Adrenal gland (tissue), 12 donors: Measurements from ENCODE around the gene RTEL1. TPM values are rescaled to one million over a fixed set of nuclear protein-coding genes. Genes with fewer than 3 reads are reported as not detected.
"Not testable (repeated sequence)": the region's sequence is repeated elsewhere in the genome, so short reads cannot be mapped to it uniquely, and the experiment has no call there.

Experiments used
- DNase-seq, 7 donors: peaks; one replicate each; pipeline ENCODE4 v3.0.0-alpha.2; 2019 to 2020
- H3K27ac ChIP-seq, 5 donors: fragments of 200-600 bp; sonication (generic) in 4 of 5; 1 replicate in 3 of 5; 2 replicates in 2 of 5; pipeline versions ENCODE4 v1.5.1 to v1.8.0; 2016 to 2020; ENCODE audit warnings: mild to moderate bottlenecking in 1 of 5
- H3K27me3 ChIP-seq: fragments of 200-600 bp; 2 replicates; pipeline ENCODE4 v1.8.0; 2021
- H3K36me3 ChIP-seq, 2 donors: fragments of 200-600 bp; replicated peaks in 1 of 2; 1 replicate in 1 of 2; 2 replicates in 1 of 2; pipeline versions ENCODE4 v1.5.1 to v1.8.0; 2018 to 2022
- H3K4me1 ChIP-seq, 2 donors: fragments of 200-600 bp; replicated peaks in 1 of 2; 1 replicate in 1 of 2; 2 replicates in 1 of 2; pipeline versions ENCODE4 v1.5.1 to v1.8.0; 2018 to 2021
- H3K4me3 ChIP-seq, 4 donors: fragments of 200-600 bp; sonication (generic) in 3 of 4; one replicate each; pipeline ENCODE4 v1.5.1; 2016 to 2018
- H3K9me3 ChIP-seq, 3 donors: fragments of 200-600 bp; sonication (generic) in 1 of 3; replicated peaks in 1 of 3; 1 replicate in 2 of 3; 2 replicates in 1 of 3; pipeline versions ENCODE4 v1.5.1 to v1.8.0; 2016 to 2021
- CTCF ChIP-seq, 6 experiments: fragments of 450-650 bp in 4 of 6; fragments of 200-600 bp in 2 of 6; sonication (generic) in 1 of 6; IDR thresholded peaks; 1 replicate in 5 of 6; 2 replicates in 1 of 6; pipeline versions ENCODE4 v1.5.1 to v1.8.0; 2016 to 2021; ENCODE audit warnings: antibody characterized with exemption in 6 of 6, mild to moderate bottlenecking in 2 of 6, moderate library complexity in 1 of 6
- POLR2A ChIP-seq, 2 donors: fragments of 450-650 bp; IDR thresholded peaks; one replicate each; pipeline ENCODE4 v1.6.1; 2017; ENCODE audit warnings: antibody characterized with exemption in 2 of 2, mild to moderate bottlenecking in 2 of 2, moderate library complexity in 1 of 2
- WGBS, 4 donors: extraction: QIAGEN DNeasy Blood & Tissue Kit in 2 of 4; methylation state at CpG; one replicate each; pipeline versions ENCODE4 v1.1.5 to v1.1.7; 2013 to 2017; 5-methylcytosine and 5-hydroxymethylcytosine counted together
- intact Hi-C, 2 donors: fragments of 100-400 bp; cut with DNase I; formaldehyde crosslinking; loops; one replicate each; pipeline versions ENCODE4 v1.14.1 to v1.15.0; 2022 to 2023
- polyA plus RNA-seq, 3 donors: library from polyadenylated mRNA; stranded (reverse); fragments of 200-250 nt in 2 of 3; fragments of 350-450 nt in 1 of 3; fragmentation: Illumina TruSeq in 1 of 3; extraction: RNeasy Lipid Tissue Mini Kit (QIAGEN cat#74804) in 1 of 3; gene quantifications; one replicate each; pipeline ENCODE4 v1.2.3, GENCODE V29; 2013 to 2014
- total RNA-seq, 9 donors: library from RNA; depleted of rRNA in 4 of 9; stranded (reverse); fragments of >200 nt in 4 of 9; fragments of 120-200 nt in 1 of 9; fragmentation: NEBNext Ultra II Directional in 1 of 9; extraction: Animal tissue kit (Norgen Biotek cat#: 25700) in 1 of 9; gene quantifications; one replicate each; pipeline versions ENCODE4 v1.1.0 to v1.2.4, GENCODE V29; 2013 to 2023
- donor health status: healthy with polysubstance abuse.
- donor health status: Bipolar disorder and iron deficiency.
- donor health status: DM: yes; HTN: yes; CAD: no.
- donor health status: DM: no; HTN: no; CAD: no.
- donor health status: DM: no; HTN: no; CAD: no.
- donor health status: DM: yes; HTN: yes; CAD: no.

RTEL1 gene
- total and polyA plus RNA-seq, 12 donors: 9.4 to 110 (median 32.1) TPM

GRCh38 chr20:63711085-63711645 lies 53.1 kb downstream of the RTEL1 start:
- no peaks in the 10 kb centered on the region for H3K27me3 ChIP-seq
- TF ChIP-seq POLR2A (IDR thresholded peaks at IDR 0.05) (no peak), CTCF (IDR thresholded peaks at IDR 0.05) (no peak)
- peaks cover 19 to 20% of the 10 kb centered on the region in 2 donors for H3K4me1 ChIP-seq
- no peak overlapping the region for H3K4me3 ChIP-seq
- no peak overlapping the region for H3K27ac ChIP-seq
- intact Hi-C loops: no loop called here
- 78 to 85% (median 82%) methylated on average over 11 to 12 of the region's 12 CpGs for WGBS, 4 donors
- H3K9me3 ChIP-seq: peaks cover 0 to 9% (median 0%) of the 10 kb centered on the region in 3 donors
- DNase-seq: peak in 1 of 7 donors; percentile 48
- H3K36me3 ChIP-seq: peaks cover 0 to 41% of the 10 kb centered on the region in 2 donors

- Histone ChIP-seq H3K36me3 (peaks cover 0 to 40% of the 10 kb centered on the region in 2 donors), H3K9me3 (peaks cover 0 to 9% (median 0%) of the 10 kb centered on the region in 3 donors), H3K4me1 (peaks cover 11 to 12% of the 10 kb centered on the region in 2 donors), H3K27me3 (no peaks in the 10 kb centered on the region), H3K4me3 (no peak overlapping the region), H3K27ac (no peak overlapping the region)
- no peak for TF ChIP-seq CTCF (IDR thresholded peaks at IDR 0.05)
- TF ChIP-seq POLR2A (IDR thresholded peaks at IDR 0.05): no peak
- intact Hi-C loops: no loop called here
- 97 to 100% (median 99%) methylated on average over 1 of the region's 1 CpG for WGBS, 4 donors
- DNase-seq: no peak
Observed at GRCh38 chr20:63712191-63712590, 54.1 kb downstream of the RTEL1 start.

DNA sequence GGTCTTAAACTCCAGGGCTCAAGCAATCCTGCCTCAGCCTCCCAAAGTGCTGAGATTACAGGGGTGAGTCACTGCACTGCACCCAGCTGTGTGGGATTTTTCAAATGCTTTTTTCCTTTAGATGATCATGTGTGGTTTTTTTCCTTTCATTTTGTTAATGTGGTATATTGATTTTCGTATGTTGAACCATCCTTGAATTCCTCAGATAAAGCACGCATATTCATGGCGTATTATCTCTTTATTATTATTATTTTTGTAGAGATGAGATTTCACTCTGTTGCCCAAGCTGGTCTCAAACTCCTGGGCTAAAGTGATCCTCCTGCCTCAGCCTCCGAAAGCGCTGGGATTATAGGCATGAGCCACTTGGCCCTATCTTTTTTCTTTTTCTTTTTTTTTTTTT lies 56.7 kb downstream of the RTEL1 start:
- WGBS, 4 donors: 96 to 99% (median 98%) methylated on average over 5 of the region's 5 CpGs
- no peaks in the 10 kb centered on the region for H3K4me1 ChIP-seq
- H3K4me3 ChIP-seq: no peak overlapping the region
- DNase-seq: no peak
- no peak overlapping the region for H3K27ac ChIP-seq
- peaks cover 0 to 19% (median 0%) of the 10 kb centered on the region in 3 donors for H3K9me3 ChIP-seq
- H3K27me3 ChIP-seq: no peaks in the 10 kb centered on the region
- TF ChIP-seq CTCF (IDR thresholded peaks at IDR 0.05) (no peak), POLR2A (IDR thresholded peaks at IDR 0.05) (no peak)
- peaks cover 0 to 43% of the 10 kb centered on the region in 2 donors for H3K36me3 ChIP-seq
- intact Hi-C loops: no loop called here

DNA sequence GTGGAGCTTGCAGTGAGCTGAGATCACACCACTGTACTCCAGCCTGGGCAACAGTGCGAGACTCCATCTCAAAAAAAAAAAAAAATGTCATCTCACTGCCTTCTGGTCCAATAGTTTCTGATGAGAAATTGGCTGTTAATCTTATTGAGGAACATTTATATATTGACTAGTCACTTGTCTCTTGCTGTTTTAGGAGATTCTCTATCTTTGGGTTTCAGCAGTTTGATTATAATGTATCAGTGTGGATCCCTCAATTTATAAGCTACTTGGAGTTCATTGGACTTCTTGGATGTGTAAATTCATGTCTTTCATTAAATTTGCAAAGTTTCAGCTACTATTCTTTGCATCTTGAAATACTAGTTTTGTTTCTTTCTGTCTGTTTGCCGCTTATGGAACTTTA lies 60.9 kb downstream of the RTEL1 start:
- TF ChIP-seq CTCF (IDR thresholded peaks at IDR 0.05): no peak
- TF ChIP-seq POLR2A (IDR thresholded peaks at IDR 0.05): no peak
- H3K9me3 ChIP-seq: peaks cover 0 to 19% (median 0%) of the 10 kb centered on the region in 3 donors
- 87 to 100% (median 99%) methylated on average over 2 of the region's 2 CpGs for whole genome bisulfite sequencing, 4 donors
- H3K27ac ChIP-seq: no peak overlapping the region
- no peak overlapping the region for H3K4me3 ChIP-seq
- H3K36me3 ChIP-seq: peaks cover 0 to 29% of the 10 kb centered on the region in 2 donors
- no peaks in the 10 kb centered on the region for H3K4me1 ChIP-seq
- intact Hi-C loops: no loop called here
- DNase-seq: no peak
- H3K27me3 ChIP-seq: no peaks in the 10 kb centered on the region

GRCh38 chr20:63722967-63723622 lies 65.0 kb downstream of the RTEL1 start:
- Histone ChIP-seq H3K36me3 (peaks cover 0 to 15% of the 10 kb centered on the region in 2 donors), H3K9me3 (peaks cover 0 to 18% (median 0%) of the 10 kb centered on the region in 3 donors)
- 78 to 92% (median 83%) methylated on average over 2 of the region's 2 CpGs for WGBS, 4 donors
- H3K4me1 ChIP-seq, H3K4me3 ChIP-seq, H3K27me3 ChIP-seq, intact Hi-C loops, H3K27ac ChIP-seq, DNase-seq: not testable (repeated sequence)

DNA sequence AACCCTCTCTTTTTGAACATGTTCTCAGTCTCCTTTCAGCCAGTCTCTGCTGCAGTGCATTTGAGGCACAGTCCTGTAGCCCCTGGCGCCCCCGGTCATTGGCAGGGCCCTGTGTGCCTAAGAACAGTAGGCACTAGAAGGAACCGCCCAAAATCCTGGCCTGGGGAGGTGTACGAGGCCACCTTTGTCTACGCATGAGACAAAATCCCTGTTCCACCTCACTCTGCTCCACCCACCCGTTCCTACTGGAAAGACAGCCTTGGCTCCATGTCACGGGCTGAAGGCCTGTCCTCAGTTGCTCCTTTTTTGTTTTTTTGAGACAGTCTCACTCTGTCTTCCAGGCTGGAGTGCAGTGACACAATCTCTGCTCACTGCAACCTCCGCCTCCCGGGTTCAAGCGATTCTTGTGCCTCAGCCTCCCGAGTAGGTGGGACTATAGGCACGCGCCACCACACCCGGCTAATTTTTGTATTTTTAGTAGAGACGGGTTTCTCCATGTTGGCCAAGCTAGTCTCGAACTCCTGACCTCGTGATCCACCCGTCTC lies 72.1 kb downstream of the RTEL1 start:
- H3K4me3 ChIP-seq, DNase-seq, H3K9me3 ChIP-seq, H3K27ac ChIP-seq, H3K27me3 ChIP-seq, intact Hi-C loops: not testable (repeated sequence)
- peaks cover 0 to 17% of the 10 kb centered on the region in 2 donors for H3K36me3 ChIP-seq
- 87 to 95% (median 90%) methylated on average over 18 of the region's 18 CpGs for WGBS, 4 donors
- H3K4me1 ChIP-seq: peaks cover 11 to 14% of the 10 kb centered on the region in 2 donors
